Chondrocyte (in vitro differentiated cells): ENCODE data around the gene PPP2R1B. TPM values are rescaled to one million over a fixed set of nuclear protein-coding genes. Genes with fewer than 3 reads are reported as not detected.

Experiments
- DNase-seq: peaks from one replicate; pipeline ENCODE4 v3.0.0; 2021; ENCODE audit warnings: mixed read lengths, low spot score
- H3K27ac Mint-ChIP-seq: one replicate; pipeline ENCODE4 v1.8.0; 2021; ENCODE audit warnings: mild to moderate bottlenecking, moderate library complexity, mixed read lengths; ENCODE audit not compliant: unreplicated experiment
- H3K27me3 Mint-ChIP-seq: 2 replicates; pipeline ENCODE4 v1.8.0; 2021; ENCODE audit warnings: low read depth, mixed read lengths
- H3K36me3 Mint-ChIP-seq: 2 replicates; pipeline ENCODE4 v1.8.0; 2021; ENCODE audit warnings: low read depth, mixed read lengths
- H3K4me1 Mint-ChIP-seq: 2 replicates; pipeline ENCODE4 v1.8.0; 2021; ENCODE audit warnings: low read depth, mild to moderate bottlenecking, mixed read lengths
- H3K4me3 Mint-ChIP-seq: one replicate; pipeline ENCODE4 v1.8.0; 2021; ENCODE audit warnings: mild to moderate bottlenecking, moderate library complexity, mixed read lengths; ENCODE audit not compliant: unreplicated experiment
- H3K9me3 Mint-ChIP-seq: 2 replicates; pipeline ENCODE4 v1.8.0; 2021; ENCODE audit warnings: low read depth, mixed read lengths
- total RNA-seq: library from RNA; stranded (reverse); gene quantifications from 3 replicates; pipeline ENCODE4 v1.2.1, GENCODE V29; 2021
- TF ChIP-seq, protein P1 (sequence below): fragments of 200-600 bp; sonication (generic); IDR thresholded peaks from 2 replicates; pipeline ENCODE4 v1.5.0; 2021; ENCODE audit warnings: antibody characterized with exemption, mild to moderate bottlenecking, moderate library complexity

PPP2R1B gene
- total RNA-seq, 1 donor from 2014 or later: 17.2 TPM

DNA sequence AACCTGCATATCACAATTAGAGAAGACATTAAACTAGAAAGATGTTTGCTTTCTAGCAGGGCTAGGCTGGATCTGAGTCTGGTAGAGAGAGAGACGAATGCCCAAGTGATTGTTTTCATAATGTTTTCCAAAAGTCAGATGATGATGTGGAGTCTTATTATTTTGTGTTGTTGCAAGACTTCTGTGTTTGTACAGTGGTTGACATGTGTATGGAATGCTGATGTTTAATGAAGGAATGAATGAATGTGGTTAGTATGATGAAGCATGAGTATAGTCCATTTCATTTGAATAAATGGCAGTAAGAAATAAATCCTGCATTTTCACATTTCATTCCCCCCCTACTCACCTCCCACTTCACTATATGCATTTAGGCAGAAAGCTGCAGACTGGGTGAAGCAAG is 69.6 kb downstream of the PPP2R1B start:
- H3K36me3 Mint-ChIP-seq: no peaks in the 10 kb centered on the region
- H3K9me3 Mint-ChIP-seq: no peaks in the 10 kb centered on the region
- DNase-seq: no peak
- TF ChIP-seq, protein P1, sequence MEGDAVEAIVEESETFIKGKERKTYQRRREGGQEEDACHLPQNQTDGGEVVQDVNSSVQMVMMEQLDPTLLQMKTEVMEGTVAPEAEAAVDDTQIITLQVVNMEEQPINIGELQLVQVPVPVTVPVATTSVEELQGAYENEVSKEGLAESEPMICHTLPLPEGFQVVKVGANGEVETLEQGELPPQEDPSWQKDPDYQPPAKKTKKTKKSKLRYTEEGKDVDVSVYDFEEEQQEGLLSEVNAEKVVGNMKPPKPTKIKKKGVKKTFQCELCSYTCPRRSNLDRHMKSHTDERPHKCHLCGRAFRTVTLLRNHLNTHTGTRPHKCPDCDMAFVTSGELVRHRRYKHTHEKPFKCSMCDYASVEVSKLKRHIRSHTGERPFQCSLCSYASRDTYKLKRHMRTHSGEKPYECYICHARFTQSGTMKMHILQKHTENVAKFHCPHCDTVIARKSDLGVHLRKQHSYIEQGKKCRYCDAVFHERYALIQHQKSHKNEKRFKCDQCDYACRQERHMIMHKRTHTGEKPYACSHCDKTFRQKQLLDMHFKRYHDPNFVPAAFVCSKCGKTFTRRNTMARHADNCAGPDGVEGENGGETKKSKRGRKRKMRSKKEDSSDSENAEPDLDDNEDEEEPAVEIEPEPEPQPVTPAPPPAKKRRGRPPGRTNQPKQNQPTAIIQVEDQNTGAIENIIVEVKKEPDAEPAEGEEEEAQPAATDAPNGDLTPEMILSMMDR: no peak
- no peak overlapping the region for H3K4me3 Mint-ChIP-seq
- H3K4me1 Mint-ChIP-seq: peaks cover 11% of the 10 kb centered on the region
- no peaks in the 10 kb centered on the region for H3K27me3 Mint-ChIP-seq
- H3K27ac Mint-ChIP-seq: no peak overlapping the region

DNA sequence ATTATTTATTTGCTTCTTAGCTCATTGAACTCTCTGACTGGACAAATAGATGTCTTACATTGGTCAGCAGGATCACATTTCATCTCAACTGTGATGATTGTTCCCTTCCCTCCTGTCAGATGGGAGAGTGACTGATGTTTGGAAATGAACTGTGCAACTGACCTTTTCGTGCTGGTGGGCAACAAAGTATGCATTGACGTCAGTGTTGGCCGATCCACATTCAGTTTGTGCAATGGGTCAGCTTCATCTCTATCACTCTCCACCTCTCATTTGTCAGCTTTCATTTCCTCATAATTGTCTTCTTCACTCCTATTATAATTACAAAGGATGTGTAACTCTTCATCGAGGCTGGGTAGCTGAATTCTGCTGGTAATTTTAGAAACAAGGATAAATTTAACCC is 71.3 kb downstream of the PPP2R1B start:
- TF ChIP-seq, protein P1: no peak
- H3K4me1 Mint-ChIP-seq: peaks cover 11% of the 10 kb centered on the region
- DNase-seq: no peak
- H3K9me3 Mint-ChIP-seq: no peaks in the 10 kb centered on the region
- no peaks in the 10 kb centered on the region for H3K27me3 Mint-ChIP-seq
- H3K36me3 Mint-ChIP-seq: no peaks in the 10 kb centered on the region
- H3K4me3 Mint-ChIP-seq: no peak overlapping the region
- peak overlapping the region; percentile 13 for H3K27ac Mint-ChIP-seq

DNA sequence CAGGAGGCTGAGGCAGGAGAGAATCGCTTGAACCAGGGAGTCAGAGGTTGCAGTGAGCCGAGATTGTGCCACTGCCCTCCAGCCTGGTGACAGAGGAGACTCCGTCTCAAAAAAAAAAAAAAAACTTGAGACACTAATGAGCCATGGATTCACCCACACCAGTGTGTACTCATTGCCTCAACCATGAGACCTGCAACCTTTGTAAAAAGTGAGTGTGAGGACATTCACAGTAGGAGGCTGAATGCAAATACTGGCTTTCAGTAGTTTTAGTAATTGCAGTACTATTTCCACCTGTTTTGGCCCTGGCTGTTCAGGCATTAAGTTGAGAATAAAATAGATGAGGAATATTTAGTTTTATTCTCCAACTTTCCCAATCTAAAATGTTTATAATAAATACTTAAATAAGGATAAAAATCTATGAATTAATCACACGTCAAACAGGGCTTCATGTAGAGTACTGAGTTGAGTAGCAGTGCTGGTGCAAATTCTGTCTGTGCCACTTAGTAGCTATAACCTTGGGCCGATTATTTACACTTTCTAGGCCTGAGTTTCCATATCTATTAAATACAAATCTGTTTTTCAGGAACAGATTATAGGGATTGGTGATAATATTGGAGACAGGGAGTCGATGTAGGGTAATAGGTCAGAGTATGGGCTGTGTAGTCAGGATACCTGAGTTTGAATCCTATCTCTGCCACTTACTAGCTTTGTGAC is 72.8 kb downstream of the PPP2R1B start:
- no peak overlapping the region for H3K4me3 Mint-ChIP-seq
- no peak for DNase-seq
- H3K36me3 Mint-ChIP-seq: peaks cover 7% of the 10 kb centered on the region
- no peaks in the 10 kb centered on the region for H3K9me3 Mint-ChIP-seq
- TF ChIP-seq, protein P1: no peak
- peaks cover 11% of the 10 kb centered on the region for H3K4me1 Mint-ChIP-seq
- H3K27ac Mint-ChIP-seq: no peak overlapping the region
- no peaks in the 10 kb centered on the region for H3K27me3 Mint-ChIP-seq

DNA sequence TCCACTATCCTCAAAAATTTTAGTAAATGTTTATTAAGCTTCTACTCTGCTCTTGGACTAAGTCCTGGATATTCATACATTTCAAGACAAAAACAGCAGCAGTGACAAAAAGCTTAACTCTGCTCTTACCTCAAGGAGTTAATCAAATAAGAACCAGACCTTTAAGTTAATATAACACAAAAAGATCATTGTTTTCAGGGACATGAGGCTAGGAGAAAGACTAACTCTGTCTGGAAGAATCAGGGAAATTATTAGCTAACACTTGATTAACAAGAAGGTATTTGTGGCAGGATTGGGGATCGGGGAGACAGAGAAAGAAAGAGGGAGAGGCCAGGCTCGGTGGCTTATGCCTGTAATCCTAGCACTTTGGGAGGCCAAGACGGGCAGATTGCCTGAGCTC is 74.4 kb downstream of the PPP2R1B start:
- TF ChIP-seq, protein P1: no peak
- H3K9me3 Mint-ChIP-seq: no peaks in the 10 kb centered on the region
- H3K27me3 Mint-ChIP-seq: no peaks in the 10 kb centered on the region
- peaks cover 11% of the 10 kb centered on the region for H3K4me1 Mint-ChIP-seq
- no peak overlapping the region for H3K4me3 Mint-ChIP-seq
- no peak overlapping the region for H3K27ac Mint-ChIP-seq
- DNase-seq: no peak
- peaks cover 13% of the 10 kb centered on the region for H3K36me3 Mint-ChIP-seq

DNA sequence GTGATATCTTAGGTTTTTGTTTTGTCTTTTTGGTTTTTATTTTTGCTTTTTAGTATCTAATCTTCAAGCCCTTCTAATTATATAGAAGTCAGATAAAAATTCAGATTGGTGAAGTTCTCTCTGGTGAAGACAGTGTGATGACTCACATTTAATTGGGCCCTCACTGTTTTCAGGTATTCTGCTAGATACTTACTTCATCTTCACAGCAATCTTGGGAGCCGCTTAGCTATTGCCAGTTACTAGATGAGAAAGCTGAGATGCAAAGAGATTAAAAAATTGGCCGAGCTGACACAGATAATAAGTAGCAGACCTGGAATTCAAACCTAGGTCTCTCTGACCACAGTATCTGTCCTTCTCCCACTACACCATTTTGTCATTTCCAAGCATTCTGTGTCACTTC is 75.0 kb downstream of the PPP2R1B start:
- peaks cover 13% of the 10 kb centered on the region for H3K36me3 Mint-ChIP-seq
- TF ChIP-seq, protein P1: no peak
- H3K4me1 Mint-ChIP-seq: peaks cover 6% of the 10 kb centered on the region
- DNase-seq: no peak
- H3K27ac Mint-ChIP-seq: no peak overlapping the region
- no peak overlapping the region for H3K4me3 Mint-ChIP-seq
- H3K27me3 Mint-ChIP-seq: no peaks in the 10 kb centered on the region
- H3K9me3 Mint-ChIP-seq: no peaks in the 10 kb centered on the region
